ENCODE data around the gene SLC8A1. TPM values are rescaled to one million over a fixed set of nuclear protein-coding genes. Genes with fewer than 3 reads are reported as not detected.

SLC8A1 gene
- total and polyA plus RNA-seq, 2 of the 13 experiments (the other 11 are each of a cell fraction or from before 2014, with no cell fraction given), result not detected

DNA sequence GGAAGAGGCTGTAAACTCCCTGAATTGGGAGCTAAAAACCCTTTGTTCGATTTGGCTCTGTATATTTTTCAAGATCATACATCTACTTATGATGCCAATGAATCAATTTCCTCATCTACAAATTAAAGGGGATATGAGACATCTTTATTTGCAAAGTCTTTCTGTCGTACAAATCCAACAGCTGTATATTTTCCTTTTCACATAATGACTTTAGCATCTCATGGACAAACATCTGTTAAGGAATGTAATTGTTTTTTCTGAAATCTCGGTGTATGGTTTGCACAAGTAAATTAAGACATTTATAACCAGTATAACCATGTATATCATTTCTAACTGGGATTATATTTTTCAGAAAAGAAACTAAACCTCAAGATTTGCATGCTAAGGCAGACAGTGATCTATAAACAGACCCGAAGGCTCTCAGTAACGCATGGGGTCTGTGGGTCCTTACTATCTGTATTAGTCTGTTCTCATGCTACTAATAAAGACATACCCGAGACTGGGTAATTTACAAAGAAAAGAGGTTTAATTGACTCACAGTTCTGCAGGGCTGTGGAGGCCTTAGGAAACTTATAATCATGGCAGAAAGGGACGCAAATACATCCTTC, 130.8 kb downstream of the SLC8A1 start (continued):
- TF ChIP-seq, protein P1, sequence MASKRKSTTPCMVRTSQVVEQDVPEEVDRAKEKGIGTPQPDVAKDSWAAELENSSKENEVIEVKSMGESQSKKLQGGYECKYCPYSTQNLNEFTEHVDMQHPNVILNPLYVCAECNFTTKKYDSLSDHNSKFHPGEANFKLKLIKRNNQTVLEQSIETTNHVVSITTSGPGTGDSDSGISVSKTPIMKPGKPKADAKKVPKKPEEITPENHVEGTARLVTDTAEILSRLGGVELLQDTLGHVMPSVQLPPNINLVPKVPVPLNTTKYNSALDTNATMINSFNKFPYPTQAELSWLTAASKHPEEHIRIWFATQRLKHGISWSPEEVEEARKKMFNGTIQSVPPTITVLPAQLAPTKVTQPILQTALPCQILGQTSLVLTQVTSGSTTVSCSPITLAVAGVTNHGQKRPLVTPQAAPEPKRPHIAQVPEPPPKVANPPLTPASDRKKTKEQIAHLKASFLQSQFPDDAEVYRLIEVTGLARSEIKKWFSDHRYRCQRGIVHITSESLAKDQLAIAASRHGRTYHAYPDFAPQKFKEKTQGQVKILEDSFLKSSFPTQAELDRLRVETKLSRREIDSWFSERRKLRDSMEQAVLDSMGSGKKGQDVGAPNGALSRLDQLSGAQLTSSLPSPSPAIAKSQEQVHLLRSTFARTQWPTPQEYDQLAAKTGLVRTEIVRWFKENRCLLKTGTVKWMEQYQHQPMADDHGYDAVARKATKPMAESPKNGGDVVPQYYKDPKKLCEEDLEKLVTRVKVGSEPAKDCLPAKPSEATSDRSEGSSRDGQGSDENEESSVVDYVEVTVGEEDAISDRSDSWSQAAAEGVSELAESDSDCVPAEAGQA (IDR thresholded peaks at IDR 0.05; ENCODE audit: low read depth), result no peak
- TF ChIP-seq, protein P1 (CRISPR knock-in tag; IDR thresholded peaks at IDR 0.05; ENCODE audit: borderline replicate concordance), result no peak
- TF ChIP-seq ZSCAN29 (CRISPR knock-in tag; conservative IDR thresholded peaks at IDR 0.05) (no peak), ZNF501 (CRISPR knock-in tag; IDR thresholded peaks at IDR 0.05) (no peak), GTF2F1 (IDR thresholded peaks at IDR 0.05; ENCODE audit: low read length) (no peak)

DNA sequence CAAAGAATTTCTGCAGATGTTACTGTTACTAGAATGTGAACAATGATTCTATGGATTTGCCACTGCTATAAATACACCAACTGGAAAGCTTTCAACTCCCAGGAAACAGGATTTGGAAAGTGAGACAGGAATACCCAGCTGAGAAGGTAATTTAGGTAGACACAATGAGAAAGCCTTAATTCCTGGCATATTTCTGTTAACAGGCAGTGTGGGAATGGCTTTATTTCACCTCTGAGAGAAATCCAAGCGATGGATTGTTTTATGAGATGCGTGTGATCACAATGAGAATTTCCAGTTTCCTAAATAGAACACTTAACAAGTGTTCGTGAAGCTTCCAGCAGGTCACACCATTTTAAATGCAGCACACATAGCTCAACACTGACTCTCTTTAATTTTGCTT, 133.0 kb downstream of the SLC8A1 start:
- H3K4me1 ChIP-seq (ENCODE audit: insufficient read depth, low read length), result no peaks in the 10 kb centered on the region
- BruUV-seq (replicated peaks), result no TSS peak
- H3K27me3 ChIP-seq (ENCODE audit: control insufficient read depth in 1 of 2, insufficient read depth in 2 of 2, low read length in 2 of 2), result no peaks in the 10 kb centered on the region
- WGBS (ENCODE audit: low lambda C conversion rate), result 2% methylated on average over 3 of the region's 3 CpGs
- H3K36me3 ChIP-seq (replicated peaks in 1 of 2; ENCODE audit: control insufficient read depth in 1 of 2, insufficient read depth in 2 of 2, low read length in 2 of 2), result no peaks in the 10 kb centered on the region
- no peak overlapping the region for H2AFZ ChIP-seq (ENCODE audit: low read length)
- in situ Hi-C loops (cut with HindIII; ENCODE audit: extremely low pct_ligation_motif_present, low pct_unique_long_range_greater_than_20kb) (no loop called here), intact Hi-C loops (cut with micrococcal nuclease; ENCODE audit: unreplicated experiment) (no loop called here)
- H3K4me3 ChIP-seq (replicated peaks in 1 of 3; ENCODE audit: insufficient read depth in 1 of 3, low read depth in 2 of 3, low read length in 3 of 3), result no peak overlapping the region
- no peak overlapping the region for H3K9ac ChIP-seq (ENCODE audit: insufficient read depth, low read depth, low read length)
- FAIRE-seq (no peak), DNase-seq (ENCODE audit: low spot score) (no peak), ATAC-seq (no peak)
- no peaks in the 10 kb centered on the region for H3K79me2 ChIP-seq (ENCODE audit: insufficient read depth, low read length)
- H4K20me1 ChIP-seq (ENCODE audit: insufficient read depth, low read length), result no peaks in the 10 kb centered on the region
- ChIA-PET CTCF (ENCODE audit: low intra/inter-chr PET ratio, low total read pairs) (no interaction called here), POLR2A (no interaction called here)
- no peak overlapping the region for H3K27ac ChIP-seq (ENCODE audit: extremely low read length, insufficient read depth, low read length)
- H3K4me2 ChIP-seq (ENCODE audit: low read depth, low read length), result no peak overlapping the region
- peaks cover 12% of the 10 kb centered on the region for H3K9me3 ChIP-seq (ENCODE audit: low read length)
- no peak for TF ChIP-seq ARNT (IDR thresholded peaks at IDR 0.05)
- TF ChIP-seq, protein P2, sequence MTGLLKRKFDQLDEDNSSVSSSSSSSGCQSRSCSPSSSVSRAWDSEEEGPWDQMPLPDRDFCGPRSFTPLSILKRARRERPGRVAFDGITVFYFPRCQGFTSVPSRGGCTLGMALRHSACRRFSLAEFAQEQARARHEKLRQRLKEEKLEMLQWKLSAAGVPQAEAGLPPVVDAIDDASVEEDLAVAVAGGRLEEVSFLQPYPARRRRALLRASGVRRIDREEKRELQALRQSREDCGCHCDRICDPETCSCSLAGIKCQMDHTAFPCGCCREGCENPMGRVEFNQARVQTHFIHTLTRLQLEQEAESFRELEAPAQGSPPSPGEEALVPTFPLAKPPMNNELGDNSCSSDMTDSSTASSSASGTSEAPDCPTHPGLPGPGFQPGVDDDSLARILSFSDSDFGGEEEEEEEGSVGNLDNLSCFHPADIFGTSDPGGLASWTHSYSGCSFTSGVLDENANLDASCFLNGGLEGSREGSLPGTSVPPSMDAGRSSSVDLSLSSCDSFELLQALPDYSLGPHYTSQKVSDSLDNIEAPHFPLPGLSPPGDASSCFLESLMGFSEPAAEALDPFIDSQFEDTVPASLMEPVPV (CRISPR knock-in tag; IDR thresholded peaks at IDR 0.05), result no peak
- no peak for TF ChIP-seq TBL1XR1 (IDR thresholded peaks at IDR 0.05; ENCODE audit: borderline replicate concordance, low read length, partially characterized antibody)
- TF ChIP-seq NFIB (CRISPR knock-in tag; IDR thresholded peaks at IDR 0.05; ENCODE audit: borderline replicate concordance), result no peak
- TF ChIP-seq ZFYVE20 (CRISPR knock-in tag; IDR thresholded peaks at IDR 0.05; ENCODE audit: borderline replicate concordance, low read depth), result no peak
- no peak for TF ChIP-seq HOXA5 (CRISPR knock-in tag; IDR thresholded peaks at IDR 0.05)
- no peak for TF ChIP-seq POGZ (CRISPR knock-in tag; IDR thresholded peaks at IDR 0.05)
- no peak for TF ChIP-seq ZFX (CRISPR knock-in tag; IDR thresholded peaks at IDR 0.05; ENCODE audit: low read depth)
- TF ChIP-seq ERF (CRISPR knock-in tag; IDR thresholded peaks at IDR 0.05), result no peak
- no peak for TF ChIP-seq ZNF101 (CRISPR knock-in tag; IDR thresholded peaks at IDR 0.05; ENCODE audit: borderline replicate concordance, low read depth)
- TF ChIP-seq MIER2 (CRISPR knock-in tag; IDR thresholded peaks at IDR 0.05), result no peak
- no peak for TF ChIP-seq RXRB (CRISPR knock-in tag; IDR thresholded peaks at IDR 0.05; ENCODE audit: borderline replicate concordance)
- TF ChIP-seq U2AF2 (IDR thresholded peaks at IDR 0.05; ENCODE audit: low read depth, low read length), result no peak
